ENCODE measurements around the gene ERF. TPM values are rescaled to one million over a fixed set of nuclear protein-coding genes. Genes with fewer than 3 reads are reported as not detected.

Gene ERF
- total RNA-seq, 1 donor from 2014 or later, result 64.5 TPM

DNA sequence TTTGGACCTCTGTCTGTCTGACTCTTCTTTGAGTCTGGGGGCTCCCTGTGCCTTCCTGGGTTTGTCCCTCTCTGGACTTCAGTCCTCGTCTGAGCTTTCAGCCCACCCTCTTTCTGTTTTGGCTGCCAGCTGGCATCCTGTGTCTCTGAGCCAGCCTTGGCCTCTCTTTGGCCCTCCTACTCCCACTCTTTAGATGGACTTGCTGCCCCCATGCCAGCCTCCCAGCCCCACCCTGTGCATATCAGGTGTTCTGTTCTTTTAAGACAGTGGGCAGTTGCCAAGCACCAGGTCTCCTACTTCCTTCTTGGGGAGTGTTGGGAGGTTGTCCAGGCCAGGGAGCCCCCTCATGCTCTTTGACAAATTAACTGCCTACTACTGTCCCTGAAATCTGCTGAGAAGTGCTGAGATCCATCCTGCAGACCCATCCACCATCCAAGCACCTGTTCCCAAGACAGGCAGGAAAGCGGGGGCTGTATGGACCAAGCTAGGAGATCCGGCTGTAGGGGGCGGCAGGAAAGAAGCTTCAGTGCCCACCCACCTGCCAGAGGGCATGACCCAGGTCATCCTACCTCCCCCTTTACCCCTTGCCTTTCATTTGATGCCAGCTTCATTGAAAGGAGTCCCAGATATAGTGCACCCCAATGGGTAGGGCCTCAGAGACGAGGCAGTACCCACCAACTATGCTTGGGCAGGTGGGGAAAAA, 23.7 kb upstream of the ERF start:
- peaks cover 11% of the 10 kb centered on the region for H3K36me3 Mint-ChIP-seq (ENCODE audit: low read depth)
- H3K27ac Mint-ChIP-seq (ENCODE audit: unreplicated experiment), result peak overlapping the region; percentile 94
- peak overlapping the region; percentile 51 for H3K4me3 Mint-ChIP-seq (ENCODE audit: unreplicated experiment)
- TF ChIP-seq, protein P1, sequence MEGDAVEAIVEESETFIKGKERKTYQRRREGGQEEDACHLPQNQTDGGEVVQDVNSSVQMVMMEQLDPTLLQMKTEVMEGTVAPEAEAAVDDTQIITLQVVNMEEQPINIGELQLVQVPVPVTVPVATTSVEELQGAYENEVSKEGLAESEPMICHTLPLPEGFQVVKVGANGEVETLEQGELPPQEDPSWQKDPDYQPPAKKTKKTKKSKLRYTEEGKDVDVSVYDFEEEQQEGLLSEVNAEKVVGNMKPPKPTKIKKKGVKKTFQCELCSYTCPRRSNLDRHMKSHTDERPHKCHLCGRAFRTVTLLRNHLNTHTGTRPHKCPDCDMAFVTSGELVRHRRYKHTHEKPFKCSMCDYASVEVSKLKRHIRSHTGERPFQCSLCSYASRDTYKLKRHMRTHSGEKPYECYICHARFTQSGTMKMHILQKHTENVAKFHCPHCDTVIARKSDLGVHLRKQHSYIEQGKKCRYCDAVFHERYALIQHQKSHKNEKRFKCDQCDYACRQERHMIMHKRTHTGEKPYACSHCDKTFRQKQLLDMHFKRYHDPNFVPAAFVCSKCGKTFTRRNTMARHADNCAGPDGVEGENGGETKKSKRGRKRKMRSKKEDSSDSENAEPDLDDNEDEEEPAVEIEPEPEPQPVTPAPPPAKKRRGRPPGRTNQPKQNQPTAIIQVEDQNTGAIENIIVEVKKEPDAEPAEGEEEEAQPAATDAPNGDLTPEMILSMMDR (IDR thresholded peaks at IDR 0.05), result no peak
- peaks cover 50% of the 10 kb centered on the region for H3K4me1 Mint-ChIP-seq (ENCODE audit: low read depth)
- H3K9me3 Mint-ChIP-seq (ENCODE audit: low read depth), result no peaks in the 10 kb centered on the region
- no peaks in the 10 kb centered on the region for H3K27me3 Mint-ChIP-seq (ENCODE audit: low read depth)
- no peak for DNase-seq (ENCODE audit: low spot score)

DNA sequence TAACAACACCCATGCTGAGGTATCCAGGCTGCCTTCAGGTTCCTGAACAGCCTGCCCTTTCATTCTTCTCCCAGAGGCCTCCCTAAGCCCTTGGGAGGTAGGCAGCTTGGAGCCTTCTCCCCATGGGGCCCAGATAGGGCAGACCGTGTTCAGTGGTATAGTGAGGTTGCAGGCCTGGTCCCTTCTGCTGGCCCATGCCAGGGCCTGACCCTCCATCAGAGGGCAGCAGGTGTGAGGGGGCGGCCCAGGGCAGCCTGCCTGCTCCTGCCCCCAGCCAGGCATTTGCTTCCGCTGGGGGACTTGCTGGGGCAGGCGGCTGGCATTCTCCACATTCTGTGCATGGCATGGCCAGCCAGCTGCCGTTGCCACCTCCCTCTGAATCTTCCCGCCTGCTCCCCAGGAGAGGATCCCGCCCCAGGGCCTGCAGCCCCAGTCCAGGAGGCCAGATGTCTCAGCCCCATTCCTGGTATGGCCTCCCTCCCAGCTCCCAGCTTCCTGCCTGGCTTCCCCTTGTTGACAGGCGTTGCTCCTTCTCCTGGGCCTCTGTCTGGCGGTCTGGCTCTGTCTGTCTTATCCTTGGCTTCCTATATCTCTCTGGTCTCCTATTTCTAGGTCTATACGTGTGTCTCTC, 23.0 kb upstream of the ERF start:
- TF ChIP-seq, protein P1 (IDR thresholded peaks at IDR 0.05), result peak; percentile 14
- H3K4me1 Mint-ChIP-seq (ENCODE audit: low read depth), result peaks cover 50% of the 10 kb centered on the region
- DNase-seq (ENCODE audit: low spot score), result peak; percentile 96
- H3K27ac Mint-ChIP-seq (ENCODE audit: unreplicated experiment), result peak overlapping the region; percentile 94
- H3K27me3 Mint-ChIP-seq (ENCODE audit: low read depth), result no peaks in the 10 kb centered on the region
- H3K4me3 Mint-ChIP-seq (ENCODE audit: unreplicated experiment), result peak overlapping the region; percentile 51
- H3K36me3 Mint-ChIP-seq (ENCODE audit: low read depth), result peaks cover 15% of the 10 kb centered on the region
- H3K9me3 Mint-ChIP-seq (ENCODE audit: low read depth), result no peaks in the 10 kb centered on the region

DNA sequence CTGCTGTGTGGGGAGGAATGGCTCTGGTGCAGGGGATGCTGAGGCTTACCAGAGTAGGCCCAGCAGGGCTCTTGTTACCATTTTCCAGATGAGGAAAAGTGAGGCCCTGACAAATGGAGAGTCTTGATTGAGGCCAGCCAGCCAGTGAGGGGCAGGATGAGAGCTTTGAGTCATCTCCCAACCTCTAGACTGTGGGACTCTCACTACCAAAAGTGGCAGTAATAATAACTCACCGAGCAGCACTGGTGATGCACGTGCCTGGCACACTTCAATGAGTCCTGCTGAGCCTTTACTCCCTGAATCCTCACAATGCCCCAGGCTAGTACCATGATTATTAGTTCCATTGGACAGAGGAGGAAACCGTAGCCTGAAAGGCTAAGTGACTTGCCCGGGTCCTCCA, 21.9 kb upstream of the ERF start:
- H3K9me3 Mint-ChIP-seq (ENCODE audit: low read depth), result no peaks in the 10 kb centered on the region
- peak overlapping the region; percentile 94 for H3K27ac Mint-ChIP-seq (ENCODE audit: unreplicated experiment)
- TF ChIP-seq, protein P1 (IDR thresholded peaks at IDR 0.05), result no peak
- H3K4me1 Mint-ChIP-seq (ENCODE audit: low read depth), result peaks cover 50% of the 10 kb centered on the region
- H3K27me3 Mint-ChIP-seq (ENCODE audit: low read depth), result no peaks in the 10 kb centered on the region
- peaks cover 15% of the 10 kb centered on the region for H3K36me3 Mint-ChIP-seq (ENCODE audit: low read depth)
- no peak for DNase-seq (ENCODE audit: low spot score)
- no peak overlapping the region for H3K4me3 Mint-ChIP-seq (ENCODE audit: unreplicated experiment)

DNA sequence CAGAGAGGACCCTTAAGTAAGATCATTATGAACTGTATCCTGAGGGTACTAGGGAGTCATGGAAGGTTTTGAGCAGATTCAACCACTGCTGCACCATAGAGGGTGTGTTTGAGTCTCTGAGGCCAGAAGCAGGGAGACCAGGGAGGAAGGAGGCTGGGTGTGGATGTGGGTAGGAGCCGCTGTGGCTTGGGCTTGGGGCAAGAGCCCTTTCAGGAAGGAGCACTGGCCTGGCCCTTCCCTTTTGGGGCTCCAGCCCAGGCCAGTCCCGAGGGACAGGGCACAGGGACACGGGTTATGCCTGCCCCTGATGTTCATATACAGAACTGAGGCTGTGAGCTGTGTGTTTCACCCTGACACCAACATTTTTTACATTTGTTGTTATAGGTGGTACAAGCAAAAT, 21.4 kb upstream of the ERF start:
- no peak for DNase-seq (ENCODE audit: low spot score)
- peak overlapping the region; percentile 83 for H3K27ac Mint-ChIP-seq (ENCODE audit: unreplicated experiment)
- no peak overlapping the region for H3K4me3 Mint-ChIP-seq (ENCODE audit: unreplicated experiment)
- peaks cover 15% of the 10 kb centered on the region for H3K36me3 Mint-ChIP-seq (ENCODE audit: low read depth)
- no peaks in the 10 kb centered on the region for H3K9me3 Mint-ChIP-seq (ENCODE audit: low read depth)
- H3K27me3 Mint-ChIP-seq (ENCODE audit: low read depth), result no peaks in the 10 kb centered on the region
- TF ChIP-seq, protein P1 (IDR thresholded peaks at IDR 0.05), result no peak
- peaks cover 53% of the 10 kb centered on the region for H3K4me1 Mint-ChIP-seq (ENCODE audit: low read depth)

DNA sequence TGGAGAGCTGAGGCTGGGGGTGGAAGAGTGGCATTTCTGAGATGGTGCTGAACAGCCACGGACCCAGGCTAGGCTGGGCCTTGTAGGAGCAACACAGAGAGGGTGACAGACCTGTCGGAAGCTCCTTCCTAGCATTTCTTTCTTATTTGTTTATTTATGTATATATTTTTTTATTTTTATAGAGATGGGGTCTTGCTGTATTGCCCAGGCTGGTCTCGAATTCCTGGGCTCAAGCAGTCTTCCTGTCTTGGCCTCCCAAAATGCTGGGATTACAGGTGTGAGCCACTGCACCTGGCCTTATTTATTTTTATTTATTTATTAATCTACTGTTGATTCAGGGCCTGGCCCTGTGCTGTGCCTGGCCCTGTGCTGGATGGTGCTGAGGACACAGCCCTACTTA, 20.6 kb upstream of the ERF start:
- no peak overlapping the region for H3K4me3 Mint-ChIP-seq (ENCODE audit: unreplicated experiment)
- peaks cover 15% of the 10 kb centered on the region for H3K36me3 Mint-ChIP-seq (ENCODE audit: low read depth)
- DNase-seq (ENCODE audit: low spot score), result no peak
- H3K27me3 Mint-ChIP-seq (ENCODE audit: low read depth), result no peaks in the 10 kb centered on the region
- peaks cover 60% of the 10 kb centered on the region for H3K4me1 Mint-ChIP-seq (ENCODE audit: low read depth)
- peak overlapping the region; percentile 83 for H3K27ac Mint-ChIP-seq (ENCODE audit: unreplicated experiment)
- H3K9me3 Mint-ChIP-seq (ENCODE audit: low read depth), result no peaks in the 10 kb centered on the region
- TF ChIP-seq, protein P1 (IDR thresholded peaks at IDR 0.05), result no peak

Measured in chondrocyte (in vitro differentiated cells).